MM.1S (cell line): ENCODE results near the gene FFAR4.

Experiments
- DNase-seq: peaks from one replicate; pipeline ENCODE4 v3.0.0-alpha.2; 2015
- H2AFZ ChIP-seq: fragments of 300-600 bp; sonication (generic); 2 replicates; pipeline ENCODE4 v1.6.0; 2016; ENCODE audit warnings: antibody characterized with exemption, low read length
- H3F3A ChIP-seq: fragments of 300-600 bp; sonication (generic); 2 replicates; pipeline ENCODE4 v1.6.1; 2016; ENCODE audit warnings: mild to moderate bottlenecking, antibody characterized with exemption, low read length, moderate library complexity, mixed read lengths; ENCODE audit not compliant: insufficient read depth
- H3K27ac ChIP-seq: fragments of 300-600 bp; sonication (generic); 2 replicates; pipeline ENCODE4 v1.5.1; 2016; ENCODE audit warnings: mild to moderate bottlenecking, low read length
- H3K27me3 ChIP-seq: fragments of 300-600 bp; sonication (generic); replicated peaks from 2 replicates; pipeline ENCODE4 v1.6.0; 2016; ENCODE audit warnings: low read length; ENCODE audit not compliant: insufficient read depth
- H3K36me3 ChIP-seq: fragments of 300-600 bp; sonication (generic); replicated peaks from 2 replicates; pipeline ENCODE4 v1.6.1; 2016; ENCODE audit warnings: mild to moderate bottlenecking, low read length, mixed read lengths; ENCODE audit not compliant: insufficient read depth
- H3K4me1 ChIP-seq: fragments of 300-600 bp; sonication (generic); 2 replicates; pipeline ENCODE4 v1.6.1; 2016; ENCODE audit warnings: low read length, mixed read lengths
- H3K4me2 ChIP-seq: fragments of 300-600 bp; sonication (generic); 2 replicates; pipeline ENCODE4 v1.6.0; 2016; ENCODE audit warnings: low read depth, low read length
- H3K4me3 ChIP-seq: fragments of 300-600 bp; sonication (generic); 2 replicates; pipeline ENCODE4 v1.5.1; 2016; ENCODE audit warnings: low read length, mixed read lengths
- H3K79me2 ChIP-seq: fragments of 300-600 bp; sonication (generic); 2 replicates; pipeline ENCODE4 v1.6.1; 2016; ENCODE audit warnings: mixed run types, low read length, mixed read lengths
- H3K9ac ChIP-seq: fragments of 300-600 bp; sonication (generic); 2 replicates; pipeline ENCODE4 v1.6.1; 2016; ENCODE audit warnings: low read length, mixed read lengths
- H3K9me2 ChIP-seq: fragments of 300-600 bp; sonication (generic); replicated peaks from 2 replicates; pipeline ENCODE4 v1.6.1; 2016; ENCODE audit warnings: mild to moderate bottlenecking, low read length, mixed read lengths; ENCODE audit not compliant: insufficient read depth
- H3K9me3 ChIP-seq: fragments of 300-600 bp; sonication (generic); replicated peaks from 2 replicates; pipeline ENCODE4 v1.6.1; 2016; ENCODE audit warnings: mild to moderate bottlenecking, low read length, mixed read lengths; ENCODE audit not compliant: insufficient read depth
- H4K20me1 ChIP-seq: fragments of 300-600 bp; sonication (generic); 2 replicates; pipeline ENCODE4 v1.6.1; 2016; ENCODE audit warnings: mild to moderate bottlenecking, low read length, moderate library complexity, mixed read lengths; ENCODE audit not compliant: insufficient read depth
- EZH2 ChIP-seq: fragments of 300-600 bp; sonication (generic); optimal IDR thresholded peaks from 2 replicates; pipeline ENCODE3; 2017; ENCODE audit warnings: low read depth, mild to moderate bottlenecking, antibody characterized with exemption, low read length, mixed read lengths
- EZH2phosphoT487 ChIP-seq: fragments of 300-600 bp; sonication (generic); IDR thresholded peaks from 2 replicates; pipeline ENCODE4 v1.6.1; 2018; ENCODE audit warnings: antibody characterized with exemption, low read length
- TF ChIP-seq, protein P1 (sequence below): fragments of 300-600 bp; sonication (generic); IDR thresholded peaks from 2 replicates; pipeline ENCODE4 v1.5.1; 2016; ENCODE audit warnings: antibody characterized with exemption, low read length, mixed read lengths

Gene FFAR4

DNA sequence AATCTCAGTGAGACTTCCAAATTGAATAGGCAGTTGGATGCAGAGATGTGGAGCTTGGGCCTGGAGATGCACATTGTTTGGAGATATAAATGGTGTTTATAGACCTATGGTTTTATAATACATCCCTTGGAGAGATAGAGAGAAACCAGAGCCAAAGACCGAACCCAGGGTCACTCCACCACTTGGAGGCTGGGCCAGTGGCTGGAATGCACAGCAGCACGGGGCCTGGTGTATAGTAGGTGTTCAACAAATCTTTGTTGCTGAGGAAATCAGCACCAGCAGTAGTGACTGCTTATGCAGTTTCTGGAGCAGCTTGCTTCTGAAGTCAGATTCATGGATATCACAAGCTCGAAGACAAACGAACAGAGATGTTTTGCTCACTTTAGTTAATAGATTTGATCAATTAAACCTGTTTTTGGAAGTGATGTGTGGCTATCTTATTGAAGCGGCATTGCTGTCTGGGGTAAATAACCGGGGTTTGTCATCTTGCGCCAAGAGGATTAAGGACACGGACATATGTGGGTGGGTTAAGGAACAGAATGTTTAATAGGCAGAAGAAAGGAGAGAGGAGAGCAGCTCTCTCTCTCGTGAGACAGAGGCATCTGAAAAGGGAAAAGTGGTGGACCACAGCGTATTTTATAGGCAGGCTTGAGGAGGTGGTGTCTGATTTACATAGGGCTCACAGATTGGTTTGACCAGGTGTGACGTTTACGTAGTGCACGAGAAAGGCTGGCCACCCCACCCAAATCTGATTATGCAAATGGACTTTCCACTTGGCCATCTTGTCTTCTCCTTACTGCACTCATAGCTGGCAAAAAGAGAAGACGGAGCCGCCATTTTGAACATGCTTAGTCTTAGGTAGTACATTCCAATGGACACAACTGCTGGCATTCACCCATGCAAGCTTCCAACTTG, 23.4 kb downstream of the FFAR4 start:
- Histone ChIP-seq H3K27me3 (no peaks in the 10 kb centered on the region), H3K36me3 (no peaks in the 10 kb centered on the region), H4K20me1 (no peaks in the 10 kb centered on the region), H3K4me3 (no peak overlapping the region), H3K79me2 (no peaks in the 10 kb centered on the region), H3K9me2 (no peaks in the 10 kb centered on the region), H3K4me1 (no peaks in the 10 kb centered on the region), H3F3A (no peaks in the 10 kb centered on the region), H3K9me3 (no peaks in the 10 kb centered on the region), H3K4me2 (no peak overlapping the region), H3K27ac (no peak overlapping the region), H3K9ac (no peak overlapping the region), H2AFZ (no peak overlapping the region)
- DNase-seq, result no peak
- TF ChIP-seq EZH2phosphoT487, result no peak
- TF ChIP-seq, protein P1, sequence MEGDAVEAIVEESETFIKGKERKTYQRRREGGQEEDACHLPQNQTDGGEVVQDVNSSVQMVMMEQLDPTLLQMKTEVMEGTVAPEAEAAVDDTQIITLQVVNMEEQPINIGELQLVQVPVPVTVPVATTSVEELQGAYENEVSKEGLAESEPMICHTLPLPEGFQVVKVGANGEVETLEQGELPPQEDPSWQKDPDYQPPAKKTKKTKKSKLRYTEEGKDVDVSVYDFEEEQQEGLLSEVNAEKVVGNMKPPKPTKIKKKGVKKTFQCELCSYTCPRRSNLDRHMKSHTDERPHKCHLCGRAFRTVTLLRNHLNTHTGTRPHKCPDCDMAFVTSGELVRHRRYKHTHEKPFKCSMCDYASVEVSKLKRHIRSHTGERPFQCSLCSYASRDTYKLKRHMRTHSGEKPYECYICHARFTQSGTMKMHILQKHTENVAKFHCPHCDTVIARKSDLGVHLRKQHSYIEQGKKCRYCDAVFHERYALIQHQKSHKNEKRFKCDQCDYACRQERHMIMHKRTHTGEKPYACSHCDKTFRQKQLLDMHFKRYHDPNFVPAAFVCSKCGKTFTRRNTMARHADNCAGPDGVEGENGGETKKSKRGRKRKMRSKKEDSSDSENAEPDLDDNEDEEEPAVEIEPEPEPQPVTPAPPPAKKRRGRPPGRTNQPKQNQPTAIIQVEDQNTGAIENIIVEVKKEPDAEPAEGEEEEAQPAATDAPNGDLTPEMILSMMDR, result no peak
- TF ChIP-seq EZH2, result no peak

DNA sequence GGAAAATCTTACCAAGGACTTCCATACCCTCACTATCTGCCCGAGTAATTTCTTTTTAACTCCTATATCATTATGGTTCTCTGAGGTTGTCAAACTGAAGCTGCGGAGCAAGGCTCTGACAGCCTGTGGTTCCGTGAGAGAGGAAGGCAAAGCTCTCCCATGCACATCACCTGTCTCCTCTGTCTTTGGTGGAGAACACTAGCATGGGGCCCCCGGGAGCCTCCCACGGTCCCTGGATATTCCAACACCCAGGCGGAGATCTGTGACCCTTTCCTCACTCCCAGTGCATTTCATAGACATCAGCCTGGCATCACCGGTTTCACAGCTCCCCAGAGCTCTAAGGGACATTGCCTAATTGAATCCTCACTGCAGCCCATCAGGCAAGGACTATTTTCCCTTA, 24.2 kb downstream of the FFAR4 start:
- Histone ChIP-seq H3K36me3 (no peaks in the 10 kb centered on the region), H3K4me1 (no peaks in the 10 kb centered on the region), H3K4me3 (no peak overlapping the region), H3K27me3 (no peaks in the 10 kb centered on the region), H3F3A (no peaks in the 10 kb centered on the region), H4K20me1 (no peaks in the 10 kb centered on the region), H3K79me2 (no peaks in the 10 kb centered on the region), H3K4me2 (no peak overlapping the region), H2AFZ (no peak overlapping the region), H3K9me2 (no peaks in the 10 kb centered on the region), H3K9me3 (no peaks in the 10 kb centered on the region), H3K9ac (no peak overlapping the region), H3K27ac (no peak overlapping the region)
- TF ChIP-seq EZH2, result no peak
- TF ChIP-seq, protein P1, result no peak
- TF ChIP-seq EZH2phosphoT487, result no peak
- no peak for DNase-seq

DNA sequence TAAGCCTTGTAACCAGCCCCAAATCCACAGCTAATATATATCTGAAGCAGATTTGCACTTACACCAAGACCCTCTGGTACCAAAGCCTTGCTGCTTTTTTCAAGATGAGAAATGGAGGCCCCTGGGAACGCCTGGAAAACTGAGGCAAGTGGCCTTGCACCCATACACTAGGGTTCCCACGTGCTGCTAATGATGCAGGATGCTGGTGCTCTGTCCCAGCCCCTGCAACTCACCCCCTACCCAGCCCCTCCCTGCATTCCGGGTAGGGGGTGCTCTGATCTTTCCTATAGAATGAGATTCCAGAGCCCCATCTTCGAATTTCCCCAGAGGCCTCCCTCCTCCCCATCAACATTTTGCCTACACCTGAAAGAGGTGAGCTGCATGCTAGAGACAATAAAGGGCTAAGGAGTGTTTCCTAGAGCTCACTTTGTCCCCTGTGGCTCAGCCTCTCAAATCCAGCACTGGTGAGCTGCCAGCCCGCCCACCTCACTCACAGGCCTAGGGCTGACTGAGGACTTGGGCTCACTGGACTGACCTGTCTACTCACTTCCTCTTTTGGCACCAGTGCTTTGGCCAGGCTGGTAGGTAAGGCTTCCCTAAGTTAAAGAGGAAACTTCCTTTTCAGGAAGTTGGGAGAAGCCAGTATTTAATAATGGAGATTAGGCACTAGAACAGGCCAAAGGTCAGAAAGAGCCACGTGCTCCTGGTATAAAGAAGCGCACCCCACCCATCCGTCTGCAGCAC, 24.8 kb downstream of the FFAR4 start:
- TF ChIP-seq EZH2phosphoT487 (no peak), EZH2 (no peak)
- TF ChIP-seq, protein P1, result no peak

More for the DNA sequence above, 24.8 kb downstream of the FFAR4 start:
- no peak overlapping the region for H2AFZ ChIP-seq
- no peaks in the 10 kb centered on the region for H3K9me2 ChIP-seq
- H3K4me2 ChIP-seq, result no peak overlapping the region
- H3K79me2 ChIP-seq, result no peaks in the 10 kb centered on the region
- no peaks in the 10 kb centered on the region for H3K36me3 ChIP-seq
- no peaks in the 10 kb centered on the region for H3K27me3 ChIP-seq
- no peak for DNase-seq
- no peaks in the 10 kb centered on the region for H4K20me1 ChIP-seq
- no peak overlapping the region for H3K27ac ChIP-seq
- no peaks in the 10 kb centered on the region for H3F3A ChIP-seq
- H3K4me3 ChIP-seq, result no peak overlapping the region
- no peaks in the 10 kb centered on the region for H3K4me1 ChIP-seq
- H3K9me3 ChIP-seq, result no peaks in the 10 kb centered on the region
- H3K9ac ChIP-seq, result no peak overlapping the region
